KMS-11 (cell line): ENCODE measurements around the gene ZNRF1.

Experiments
- H2AFZ ChIP-seq: fragments of 200-600 bp; sonication (generic); 2 replicates; pipeline ENCODE4 v1.6.1; 2016; ENCODE audit warnings: antibody characterized with exemption, mixed run types, low read depth
- H3K27ac ChIP-seq: fragments of 200-600 bp; sonication (generic); 2 replicates; pipeline ENCODE4 v1.6.1; 2016; ENCODE audit warnings: mild to moderate bottlenecking, mixed run types
- H3K27me3 ChIP-seq: fragments of 200-600 bp; sonication (generic); 2 replicates; pipeline ENCODE4 v1.6.1; 2017; ENCODE audit warnings: mild to moderate bottlenecking, low read depth, mixed run types, moderate library complexity; ENCODE audit not compliant: insufficient read depth
- H3K36me3 ChIP-seq: fragments of 200-600 bp; sonication (generic); 2 replicates; pipeline ENCODE4 v1.6.1; 2017; ENCODE audit warnings: mild to moderate bottlenecking, mixed run types; ENCODE audit not compliant: insufficient read depth
- H3K4me1 ChIP-seq: fragments of 200-600 bp; sonication (generic); 2 replicates; pipeline ENCODE4 v1.6.1; 2016; ENCODE audit warnings: mild to moderate bottlenecking, low read depth, mixed run types; ENCODE audit not compliant: poor library complexity, severe bottlenecking
- H3K4me2 ChIP-seq: fragments of 200-600 bp; sonication (generic); 2 replicates; pipeline ENCODE4 v1.7.0; 2016; ENCODE audit warnings: mild to moderate bottlenecking, mixed run types
- H3K4me3 ChIP-seq: fragments of 200-600 bp; sonication (generic); IDR thresholded peaks from 2 replicates; pipeline ENCODE4 v1.6.1; 2017; ENCODE audit warnings: low read depth, low read length, mixed read lengths; ENCODE audit not compliant: insufficient read depth
- H3K79me2 ChIP-seq: fragments of 200-600 bp; sonication (generic); 2 replicates; pipeline ENCODE4 v1.6.1; 2016; ENCODE audit warnings: low read depth, mixed run types; ENCODE audit not compliant: insufficient read depth
- H3K9ac ChIP-seq: fragments of 200-600 bp; sonication (generic); 2 replicates; pipeline ENCODE4 v1.6.1; 2016; ENCODE audit warnings: mild to moderate bottlenecking, mixed run types
- H4K20me1 ChIP-seq: fragments of 200-600 bp; sonication (generic); 2 replicates; pipeline ENCODE4 v1.6.1; 2016; ENCODE audit warnings: mild to moderate bottlenecking, mixed run types; ENCODE audit not compliant: insufficient read depth
- CTCF ChIP-seq: fragments of 200-600 bp; sonication (generic); conservative IDR thresholded peaks from 2 replicates; pipeline ENCODE4 v1.6.1; 2017; ENCODE audit warnings: low read depth, mild to moderate bottlenecking, antibody characterized with exemption, low read length, moderate library complexity, mixed read lengths

ZNRF1 gene

GRCh38 chr16:74998481-74999218 is at the start of gene ZNRF1:
TSS of gene ZNRF1 (plus strand) at chr16:74999024. CDS start at chr16:74999672, 648 bp downstream.
- Histone ChIP-seq H3K4me3 (no peak within 1 kb of the TSS), H3K27me3 (no peaks in the 10 kb centered on the region), H3K4me2 (peak within 1 kb of the TSS; percentile 72), H3K9ac (peak within 1 kb of the TSS; percentile 62), H3K79me2 (no peaks in the 10 kb centered on the region; the same call in 1 of the 2 replicates), H3K36me3 (no peaks in the 10 kb centered on the region), H3K27ac (no peak within 1 kb of the TSS), H3K4me1 (peaks cover 19% of the 10 kb centered on the region), H2AFZ (peak within 1 kb of the TSS; percentile 78), H4K20me1 (no peaks in the 10 kb centered on the region)
- TF ChIP-seq CTCF: peak; percentile 84

- Histone ChIP-seq H3K36me3 (no peaks in the 10 kb centered on the region), H3K4me1 (no peaks in the 10 kb centered on the region), H3K9ac (no peak overlapping the region), H4K20me1 (no peaks in the 10 kb centered on the region), H3K4me2 (no peak overlapping the region), H3K79me2 (no peaks in the 10 kb centered on the region), H2AFZ (no peak overlapping the region), H3K4me3 (no peak overlapping the region), H3K27me3 (no peaks in the 10 kb centered on the region), H3K27ac (no peak overlapping the region)
- no peak for TF ChIP-seq CTCF
Observed at GRCh38 chr16:74949309-74949708, 49.5 kb upstream of the ZNRF1 start.

GRCh38 chr16:74950511-74950910 is 48.3 kb upstream of the ZNRF1 start:
- no peaks in the 10 kb centered on the region for H3K27me3 ChIP-seq
- no peaks in the 10 kb centered on the region for H3K4me1 ChIP-seq
- no peaks in the 10 kb centered on the region for H4K20me1 ChIP-seq
- no peak overlapping the region for H3K9ac ChIP-seq
- no peak overlapping the region for H3K27ac ChIP-seq
- H3K79me2 ChIP-seq: no peaks in the 10 kb centered on the region
- H3K4me3 ChIP-seq: no peak overlapping the region
- H2AFZ ChIP-seq: no peak overlapping the region
- no peak overlapping the region for H3K4me2 ChIP-seq
- TF ChIP-seq CTCF: no peak
- no peaks in the 10 kb centered on the region for H3K36me3 ChIP-seq

- Histone ChIP-seq H3K36me3 (no peaks in the 10 kb centered on the region), H3K27me3 (no peaks in the 10 kb centered on the region), H2AFZ (no peak overlapping the region), H3K4me3 (no peak overlapping the region), H3K79me2 (no peaks in the 10 kb centered on the region), H3K4me2 (no peak overlapping the region), H3K4me1 (no peaks in the 10 kb centered on the region), H3K27ac (no peak overlapping the region), H4K20me1 (no peaks in the 10 kb centered on the region), H3K9ac (no peak overlapping the region)
- TF ChIP-seq CTCF: no peak
Observed at GRCh38 chr16:74951206-74951605, 47.6 kb upstream of the ZNRF1 start.
